ENCODE measurements around the gene TRIM8. TPM values are rescaled to one million over a fixed set of nuclear protein-coding genes. Genes with fewer than 3 reads are reported as not detected.

The TRIM8 gene
- polyA plus RNA-seq, 4 donors = 38.1 to 65.1 (median 44.7) TPM

DNA sequence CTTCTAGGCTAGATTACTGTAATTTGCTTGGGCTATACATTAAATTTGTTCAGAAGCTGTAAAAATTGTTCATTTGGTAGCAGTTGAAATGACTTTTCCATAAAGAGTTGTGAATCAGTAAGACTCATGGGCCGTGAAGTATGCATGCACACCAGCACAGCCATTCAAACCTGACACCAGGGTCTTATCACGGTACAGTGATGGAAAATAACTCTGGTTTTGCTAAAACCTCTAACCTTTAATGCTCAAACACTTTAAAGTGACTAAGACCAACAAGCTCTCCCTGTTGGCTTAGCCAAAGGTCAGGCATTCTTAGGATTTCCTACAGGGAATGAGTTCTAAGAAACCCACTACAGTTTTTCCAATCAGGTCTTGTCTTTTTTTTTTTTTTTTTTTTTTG, 58.5 kb downstream of the TRIM8 start:
- FAIRE-seq = no peak
- peaks cover 0 to 7% (median 0%) of the 10 kb centered on the region in 3 donors for H3K36me3 ChIP-seq (ENCODE audit: control insufficient read depth in 3 of 3, insufficient read depth in 2 of 3, low read depth in 1 of 3, low read length in 3 of 3)
- H3K4me1 ChIP-seq (ENCODE audit: control insufficient read depth in 3 of 3, insufficient read depth in 2 of 3, low read depth in 1 of 3, low read length in 2 of 3) = no peaks in the 10 kb centered on the region
- no peaks in the 10 kb centered on the region for H3K9me3 ChIP-seq (ENCODE audit: control insufficient read depth in 2 of 2, insufficient read depth in 1 of 2, low read depth in 1 of 2, low read length in 1 of 2)
- no peaks in the 10 kb centered on the region for H3K27me3 ChIP-seq (ENCODE audit: control insufficient read depth in 3 of 3, insufficient read depth in 3 of 3, low read length in 3 of 3)
- H3K4me3 ChIP-seq (ENCODE audit: low read depth in 1 of 3, low read length in 3 of 3) = no peak overlapping the region
- H3K27ac ChIP-seq (ENCODE audit: low read depth in 1 of 3, low read length in 2 of 3) = no peak overlapping the region
- WGBS, 3 donors = 82 to 92% (median 86%) methylated on average over 2 of the region's 2 CpGs
- DNase-seq = no peak

DNA sequence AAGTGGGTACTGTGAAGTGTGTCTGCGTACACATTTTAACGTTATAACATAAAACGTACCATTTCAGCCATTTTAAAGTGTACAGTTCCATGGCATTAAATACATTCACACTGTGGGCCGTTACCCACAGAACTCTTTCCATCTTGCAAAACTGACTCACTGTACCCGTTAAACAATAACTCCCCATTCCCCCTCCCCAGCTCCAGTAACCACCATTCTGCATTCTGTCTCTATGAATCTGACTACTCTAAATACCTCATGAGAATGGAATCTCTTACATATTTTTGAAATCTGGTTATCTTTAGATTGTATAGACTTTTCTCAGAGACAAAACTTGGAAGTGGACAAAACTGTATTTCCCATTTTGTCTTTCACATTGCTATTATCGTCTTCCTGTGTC, 60.6 kb downstream of the TRIM8 start:
- FAIRE-seq (no peak), DNase-seq (no peak)
- Histone ChIP-seq H3K36me3 (ENCODE audit: control insufficient read depth in 3 of 3, insufficient read depth in 2 of 3, low read depth in 1 of 3, low read length in 3 of 3) (peaks cover 0 to 5% (median 0%) of the 10 kb centered on the region in 3 donors), H3K4me1 (ENCODE audit: control insufficient read depth in 3 of 3, insufficient read depth in 2 of 3, low read depth in 1 of 3, low read length in 2 of 3) (no peaks in the 10 kb centered on the region), H3K27ac (ENCODE audit: low read depth in 1 of 3, low read length in 2 of 3) (no peak overlapping the region), H3K9me3 (ENCODE audit: control insufficient read depth in 2 of 2, insufficient read depth in 1 of 2, low read depth in 1 of 2, low read length in 1 of 2) (no peaks in the 10 kb centered on the region), H3K27me3 (ENCODE audit: control insufficient read depth in 3 of 3, insufficient read depth in 3 of 3, low read length in 3 of 3) (no peaks in the 10 kb centered on the region), H3K4me3 (ENCODE audit: low read depth in 1 of 3, low read length in 3 of 3) (no peak overlapping the region)
- 80 to 89% (median 84%) methylated on average over 6 of the region's 6 CpGs for WGBS, 3 donors

DNA sequence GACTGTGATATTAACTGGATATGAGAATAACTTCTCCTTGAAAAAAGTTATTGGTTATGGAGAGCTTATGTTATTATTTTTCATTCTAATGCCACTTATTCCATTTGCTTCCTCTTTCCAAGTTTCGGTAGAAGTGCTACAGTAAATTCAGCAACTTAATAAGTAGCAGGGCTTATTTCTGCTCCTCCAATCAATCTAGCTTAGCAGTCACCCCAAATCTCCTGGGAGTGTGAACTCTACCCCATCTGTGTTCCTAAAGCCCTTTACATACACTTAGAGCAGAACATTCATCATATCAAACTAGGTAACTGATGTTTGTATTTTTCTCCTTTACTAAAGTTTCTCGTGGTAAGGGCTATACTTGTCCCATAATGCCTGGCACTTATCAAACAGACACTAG, 61.3 kb downstream of the TRIM8 start:
- DNase-seq = no peak
- Histone ChIP-seq H3K27me3 (ENCODE audit: control insufficient read depth in 3 of 3, insufficient read depth in 3 of 3, low read length in 3 of 3) (no peaks in the 10 kb centered on the region), H3K9me3 (ENCODE audit: control insufficient read depth in 2 of 2, insufficient read depth in 1 of 2, low read depth in 1 of 2, low read length in 1 of 2) (no peaks in the 10 kb centered on the region), H3K27ac (ENCODE audit: low read depth in 1 of 3, low read length in 2 of 3) (no peak overlapping the region), H3K36me3 (ENCODE audit: control insufficient read depth in 3 of 3, insufficient read depth in 2 of 3, low read depth in 1 of 3, low read length in 3 of 3) (peaks cover 0 to 5% (median 0%) of the 10 kb centered on the region in 3 donors), H3K4me1 (ENCODE audit: control insufficient read depth in 3 of 3, insufficient read depth in 2 of 3, low read depth in 1 of 3, low read length in 2 of 3) (no peaks in the 10 kb centered on the region), H3K4me3 (ENCODE audit: low read depth in 1 of 3, low read length in 3 of 3) (no peak overlapping the region)
- no peak for FAIRE-seq
- WGBS, 3 donors = 55 to 60% (median 59%) methylated on average over 2 of the region's 2 CpGs

Other genes starting within 250 kb of the TRIM8 start
- gene NFKB2, start 248.8 kb upstream of the TRIM8 start, polyA plus RNA-seq = 10 to 100 TPM; 13.5 to 22.3 (median 15.6) TPM
- gene PSD, start 225.7 kb upstream of the TRIM8 start, polyA plus RNA-seq = 10 to 100 TPM in 1 of 4 donors, 1 to 10 TPM in 3; 1.1 to 30.6 (median 2.9) TPM
- gene FBXL15, start 223.6 kb upstream of the TRIM8 start, polyA plus RNA-seq = 10 to 100 TPM; 24.8 to 47.0 (median 34.6) TPM
- gene CUEDC2, start 211.9 kb upstream of the TRIM8 start, polyA plus RNA-seq = 10 to 100 TPM; 23.3 to 43.8 (median 30.0) TPM
- gene C10orf95, start 192.9 kb upstream of the TRIM8 start, polyA plus RNA-seq = 1 to 10 TPM in 1 of 4 donors, under 1 TPM in 1, not detected in 2; 0.61 to 3.8 TPM
- 10 to 100 TPM; 42.1 to 68.1 (median 67.2) TPM for gene ACTR1A, start 141.8 kb upstream of the TRIM8 start, polyA plus RNA-seq
- 10 to 100 TPM in 1 of 4 donors, 1 to 10 TPM in 3; 2.2 to 15.0 (median 4.0) TPM for gene SUFU, start 140.5 kb upstream of the TRIM8 start, polyA plus RNA-seq
- gene ARL3, start 69.9 kb downstream of the TRIM8 start, polyA plus RNA-seq = 1 to 10 TPM; 3.4 to 8.3 (median 5.6) TPM
- gene SFXN2, start 70.2 kb downstream of the TRIM8 start, polyA plus RNA-seq = 10 to 100 TPM in 2 of 4 donors, 1 to 10 TPM in 2; 2.0 to 31.2 (median 10.9) TPM
- gene WBP1L, start 99.5 kb downstream of the TRIM8 start, polyA plus RNA-seq = 10 to 100 TPM; 15.2 to 38.8 (median 23.3) TPM
- 10 to 100 TPM in 1 of 4 donors, 1 to 10 TPM in 2, under 1 TPM in 1; 0.10 to 13.4 (median 2.6) TPM for gene CYP17A1, start 192.9 kb downstream of the TRIM8 start, polyA plus RNA-seq
- gene BORCS7, start 209.8 kb downstream of the TRIM8 start, polyA plus RNA-seq = 10 to 100 TPM; 38.9 to 55.0 (median 44.7) TPM
- gene AS3MT, start 225.0 kb downstream of the TRIM8 start, polyA plus RNA-seq = 10 to 100 TPM in 1 of 4 donors, 1 to 10 TPM in 3; 1.6 to 18.6 (median 3.7) TPM

Data from small intestine (tissue), 7 donors.